Glomerular visceral epithelial cell (primary cell): ENCODE data around the gene TTLL12.
A peak's percentile ranks its signal among the peaks of the same experiment; 100 is the strongest.

Experiments
- DNase-seq: peaks from one replicate; pipeline ENCODE4 v3.0.0-alpha.2; 2016; ENCODE audit errors: extremely low spot score

The TTLL12 gene

GRCh38 chr22:43128116-43128515, 58.8 kb downstream of the TTLL12 start:
- no peak for DNase-seq

GRCh38 chr22:43127166-43127908, 59.6 kb downstream of the TTLL12 start:
- no peak for DNase-seq

- DNase-seq = peak; percentile 87
Observed at GRCh38 chr22:43126501-43127165, 60.3 kb downstream of the TTLL12 start.

GRCh38 chr22:43118953-43119458, 67.9 kb downstream of the TTLL12 start:
- no peak for DNase-seq

- no peak for DNase-seq
Observed at GRCh38 chr22:43118024-43118849, 68.7 kb downstream of the TTLL12 start.

GRCh38 chr22:43116932-43117331, 70.0 kb downstream of the TTLL12 start:
- DNase-seq = no peak
